ENCODE data around the gene HNRNPA1. TPM values are rescaled to one million over a fixed set of nuclear protein-coding genes. Genes with fewer than 3 reads are reported as not detected.
"Not testable (repeated sequence)": the region's sequence is repeated elsewhere in the genome, so short reads cannot be mapped to it uniquely, and the experiment has no call there.

Gene HNRNPA1
- total RNA-seq, 1 donor from 2014 or later, result 467 TPM

GRCh38 chr12:54270345-54270744 lies 10.2 kb upstream of the HNRNPA1 start:
- Histone ChIP-seq H3K4me3 (ENCODE audit: low read length in 3 of 3) (no peak overlapping the region), H3K27me3 (ENCODE audit: control insufficient read depth in 3 of 3, insufficient read depth in 3 of 3, low read length in 3 of 3) (no peaks in the 10 kb centered on the region), H3K9ac (ENCODE audit: low read depth in 1 of 3, low read length in 3 of 3) (no peak overlapping the region), H3K9me3 (ENCODE audit: control insufficient read depth in 3 of 3, low read length in 3 of 3) (no peaks in the 10 kb centered on the region), H3K4me1 (ENCODE audit: control insufficient read depth in 3 of 3, insufficient read depth in 3 of 3, low read length in 3 of 3) (peaks cover 6 to 15% (median 14%) of the 10 kb centered on the region in 3 donors), H3K27ac (ENCODE audit: low read depth, low read length) (no peak overlapping the region), H3K36me3 (ENCODE audit: control insufficient read depth in 3 of 3, insufficient read depth in 3 of 3, low read length in 3 of 3) (no peaks in the 10 kb centered on the region)

DNA sequence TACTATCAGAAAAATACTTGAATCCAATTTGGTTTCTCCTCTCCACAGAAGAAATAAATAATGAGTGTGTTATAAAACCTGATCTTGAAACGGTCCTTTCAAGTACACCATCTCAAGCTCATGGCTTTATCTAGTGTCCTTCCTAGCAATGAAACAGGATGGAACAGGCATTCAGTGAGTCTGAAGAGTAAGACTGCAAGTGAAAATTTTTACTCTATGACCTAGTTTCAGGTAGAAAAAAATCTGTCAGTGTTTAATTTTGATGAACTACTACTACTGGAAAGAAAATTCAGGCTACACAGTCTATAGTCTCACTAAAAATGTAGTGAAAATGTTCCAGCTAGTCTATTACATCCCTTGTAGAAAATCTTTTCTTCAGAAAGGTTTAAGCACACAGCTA lies 8.3 kb upstream of the HNRNPA1 start:
- Histone ChIP-seq H3K27ac (ENCODE audit: low read depth, low read length) (no peak overlapping the region), H3K9ac (ENCODE audit: low read depth in 1 of 3, low read length in 3 of 3) (no peak overlapping the region), H3K4me1 (ENCODE audit: control insufficient read depth in 3 of 3, insufficient read depth in 3 of 3, low read length in 3 of 3) (peaks cover 6 to 15% (median 14%) of the 10 kb centered on the region in 3 donors), H3K4me3 (ENCODE audit: low read length in 3 of 3) (no peak overlapping the region), H3K9me3 (ENCODE audit: control insufficient read depth in 3 of 3, low read length in 3 of 3) (no peaks in the 10 kb centered on the region), H3K36me3 (ENCODE audit: control insufficient read depth in 3 of 3, insufficient read depth in 3 of 3, low read length in 3 of 3) (no peaks in the 10 kb centered on the region), H3K27me3 (ENCODE audit: control insufficient read depth in 3 of 3, insufficient read depth in 3 of 3, low read length in 3 of 3) (no peaks in the 10 kb centered on the region)

- H3K27ac ChIP-seq (ENCODE audit: low read depth, low read length), result peak overlapping the region; percentile 23
These were observed 6.5 kb upstream of the HNRNPA1 start for GRCh38 chr12:54273981-54274380.

DNA sequence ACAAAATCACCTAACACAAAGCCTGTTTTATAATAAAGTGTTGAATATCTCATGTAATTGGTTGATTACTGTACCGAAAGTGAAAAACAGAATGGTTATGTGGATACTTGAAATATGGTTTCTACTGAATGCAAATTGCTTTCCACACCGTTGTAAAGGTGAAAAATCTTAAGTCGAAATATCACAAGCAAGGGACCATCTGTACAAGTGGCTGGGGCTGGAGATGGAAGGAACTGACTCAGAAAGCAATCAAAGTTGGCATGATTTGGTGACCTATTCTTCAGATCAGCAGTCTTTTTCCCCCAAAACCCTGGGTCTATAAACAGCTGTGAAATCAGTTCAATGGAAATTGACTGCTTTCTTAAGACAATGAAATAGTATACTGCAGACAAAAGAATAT lies 4.2 kb upstream of the HNRNPA1 start:
- Histone ChIP-seq H3K4me1 (ENCODE audit: control insufficient read depth in 3 of 3, insufficient read depth in 3 of 3, low read length in 3 of 3) (peaks cover 23 to 36% (median 30%) of the 10 kb centered on the region in 3 donors), H3K36me3 (ENCODE audit: control insufficient read depth in 3 of 3, insufficient read depth in 3 of 3, low read length in 3 of 3) (peaks cover 0 to 2% (median 0%) of the 10 kb centered on the region in 3 donors), H3K4me3 (ENCODE audit: low read length in 3 of 3) (no peak overlapping the region)

More at GRCh38 chr12:54273981-54274380, 6.5 kb upstream of the HNRNPA1 start:
- H3K9me3 ChIP-seq (ENCODE audit: control insufficient read depth in 3 of 3, low read length in 3 of 3), result no peaks in the 10 kb centered on the region
- H3K4me3 ChIP-seq (ENCODE audit: low read length in 3 of 3), result no peak overlapping the region
- no peaks in the 10 kb centered on the region for H3K27me3 ChIP-seq (ENCODE audit: control insufficient read depth in 3 of 3, insufficient read depth in 3 of 3, low read length in 3 of 3)
- peak overlapping the region in 2 of 3 donors; percentile 9 to 34 for H3K9ac ChIP-seq (ENCODE audit: low read depth in 1 of 3, low read length in 3 of 3)
- H3K36me3 ChIP-seq (ENCODE audit: control insufficient read depth in 3 of 3, insufficient read depth in 3 of 3, low read length in 3 of 3), result no peaks in the 10 kb centered on the region
- H3K4me1 ChIP-seq (ENCODE audit: control insufficient read depth in 3 of 3, insufficient read depth in 3 of 3, low read length in 3 of 3), result peaks cover 22 to 27% (median 25%) of the 10 kb centered on the region in 3 donors

GRCh38 chr12:54277823-54278276 lies 2.7 kb upstream of the HNRNPA1 start:
- H3K9me3 ChIP-seq (ENCODE audit: control insufficient read depth in 3 of 3, low read length in 3 of 3), result no peaks in the 10 kb centered on the region
- H3K4me1 ChIP-seq (ENCODE audit: control insufficient read depth in 3 of 3, insufficient read depth in 3 of 3, low read length in 3 of 3), result peaks cover 36 to 49% (median 44%) of the 10 kb centered on the region in 3 donors
- peak overlapping the region; percentile 97 for H3K27ac ChIP-seq (ENCODE audit: low read depth, low read length)
- no peaks in the 10 kb centered on the region for H3K27me3 ChIP-seq (ENCODE audit: control insufficient read depth in 3 of 3, insufficient read depth in 3 of 3, low read length in 3 of 3)
- peak overlapping the region in 1 of 3 donors; percentile 34 for H3K4me3 ChIP-seq (ENCODE audit: low read length in 3 of 3)
- peaks cover 10 to 17% (median 10%) of the 10 kb centered on the region in 3 donors for H3K36me3 ChIP-seq (ENCODE audit: control insufficient read depth in 3 of 3, insufficient read depth in 3 of 3, low read length in 3 of 3)
- peak overlapping the region; percentile 13 to 93 (median 36) for H3K9ac ChIP-seq (ENCODE audit: low read depth in 1 of 3, low read length in 3 of 3)

More for the DNA sequence above, 4.2 kb upstream of the HNRNPA1 start:
- Histone ChIP-seq H3K9me3 (ENCODE audit: control insufficient read depth in 3 of 3, low read length in 3 of 3) (no peaks in the 10 kb centered on the region), H3K27me3 (ENCODE audit: control insufficient read depth in 3 of 3, insufficient read depth in 3 of 3, low read length in 3 of 3) (no peaks in the 10 kb centered on the region), H3K9ac (ENCODE audit: low read depth in 1 of 3, low read length in 3 of 3) (no peak overlapping the region), H3K27ac (ENCODE audit: low read depth, low read length) (no peak overlapping the region)

- Histone ChIP-seq H3K27ac (ENCODE audit: low read depth, low read length) (peak overlapping the region; percentile 97), H3K36me3 (ENCODE audit: control insufficient read depth in 3 of 3, insufficient read depth in 3 of 3, low read length in 3 of 3) (peaks cover 23 to 30% (median 24%) of the 10 kb centered on the region in 3 donors), H3K27me3 (ENCODE audit: control insufficient read depth in 3 of 3, insufficient read depth in 3 of 3, low read length in 3 of 3) (no peaks in the 10 kb centered on the region), H3K9ac (ENCODE audit: low read depth in 1 of 3, low read length in 3 of 3) (peak overlapping the region; percentile 89 to 93 (median 91)), H3K4me1 (ENCODE audit: control insufficient read depth in 3 of 3, insufficient read depth in 3 of 3, low read length in 3 of 3) (peaks cover 44 to 50% (median 46%) of the 10 kb centered on the region in 3 donors), H3K4me3 (ENCODE audit: low read length in 3 of 3) (peak overlapping the region; percentile 86 to 96 (median 89)), H3K9me3 (ENCODE audit: control insufficient read depth in 3 of 3, low read length in 3 of 3) (no peaks in the 10 kb centered on the region)
These were observed 1.3 kb upstream of the HNRNPA1 start for GRCh38 chr12:54279227-54279631.

DNA sequence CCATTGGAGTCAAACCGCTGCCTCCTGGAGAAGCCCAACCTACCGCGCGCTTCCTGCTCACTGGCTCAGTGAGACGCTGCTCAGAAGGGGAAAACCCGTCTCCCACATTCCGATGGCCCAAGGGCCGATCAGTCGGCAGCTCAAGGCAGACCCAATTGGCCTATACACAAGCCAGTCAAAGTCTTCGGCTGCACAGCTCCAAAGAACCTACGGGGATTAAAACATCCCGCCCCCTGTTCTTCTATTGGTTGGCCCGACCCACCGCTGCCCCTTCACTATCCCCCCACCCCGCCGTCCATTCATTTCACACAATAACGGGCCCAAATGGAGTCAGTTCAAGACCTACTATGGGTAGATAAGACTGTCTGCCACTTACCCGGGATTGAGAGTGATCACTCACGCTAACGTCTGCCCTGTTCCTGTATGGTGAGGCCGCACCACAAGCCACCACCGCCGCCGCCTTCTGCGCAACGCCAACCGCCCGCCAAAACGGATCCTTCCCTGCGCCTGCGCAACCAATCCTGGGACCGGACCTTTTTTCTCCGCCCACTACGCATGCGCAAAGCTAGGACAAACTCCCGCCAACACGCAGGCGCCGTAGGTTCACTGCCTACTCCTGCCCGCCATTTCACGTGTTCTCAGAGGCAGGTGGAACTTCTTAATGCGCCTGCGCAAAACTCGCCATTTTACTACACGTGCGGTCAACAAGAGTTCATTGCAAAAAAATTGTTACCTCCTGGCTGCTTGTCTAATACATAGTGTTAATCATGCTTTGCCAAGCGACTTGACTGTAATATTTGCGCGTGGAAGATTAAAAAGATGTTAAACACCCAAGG lies 676 bp upstream of the HNRNPA1 start, which contains the start of gene CBX5:
CBX5 (minus strand) TSS at position 491 of the 836 bp plus-strand sequence. CDS start 22,472 bp downstream, outside the sequence.
- Histone ChIP-seq H3K4me1 (ENCODE audit: control insufficient read depth in 3 of 3, insufficient read depth in 3 of 3, low read length in 3 of 3) (peaks cover 48 to 52% (median 50%) of the 10 kb centered on the region in 3 donors), H3K9ac (ENCODE audit: low read depth in 1 of 3, low read length in 3 of 3) (peak within 1 kb of the TSS; percentile 89 to 99 (median 96)), H3K4me3 (ENCODE audit: low read length in 3 of 3) (peak within 1 kb of the TSS; percentile 89 to 97 (median 97)), H3K27me3 (ENCODE audit: control insufficient read depth in 3 of 3, insufficient read depth in 3 of 3, low read length in 3 of 3) (no peaks in the 10 kb centered on the region), H3K36me3 (ENCODE audit: control insufficient read depth in 3 of 3, insufficient read depth in 3 of 3, low read length in 3 of 3) (peaks cover 24 to 33% (median 27%) of the 10 kb centered on the region in 3 donors), H3K9me3 (ENCODE audit: control insufficient read depth in 3 of 3, low read length in 3 of 3) (no peaks in the 10 kb centered on the region), H3K27ac (ENCODE audit: low read depth, low read length) (peak within 1 kb of the TSS; percentile 97)

DNA sequence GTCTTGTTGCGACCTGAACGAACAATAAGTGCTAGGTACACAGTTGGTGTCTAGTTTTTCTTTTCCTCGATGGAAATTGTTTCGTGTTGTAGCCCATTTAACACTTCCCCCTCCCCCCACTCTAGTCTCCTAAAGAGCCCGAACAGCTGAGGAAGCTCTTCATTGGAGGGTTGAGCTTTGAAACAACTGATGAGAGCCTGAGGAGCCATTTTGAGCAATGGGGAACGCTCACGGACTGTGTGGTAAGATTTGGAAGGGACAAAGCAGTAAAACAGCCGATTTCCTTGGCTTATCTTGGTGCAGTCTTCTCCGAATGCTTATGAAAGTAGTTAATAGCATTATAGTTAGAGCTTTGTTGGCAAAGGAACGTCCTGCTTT lies 724 bp downstream of the HNRNPA1 start:
- Histone ChIP-seq H3K4me3 (ENCODE audit: low read length in 3 of 3) (peak overlapping the region; percentile 89 to 97 (median 97)), H3K9ac (ENCODE audit: low read depth in 1 of 3, low read length in 3 of 3) (peak overlapping the region; percentile 86 to 99 (median 96)), H3K36me3 (ENCODE audit: control insufficient read depth in 3 of 3, insufficient read depth in 3 of 3, low read length in 3 of 3) (peaks cover 27 to 44% (median 38%) of the 10 kb centered on the region in 3 donors), H3K27ac (ENCODE audit: low read depth, low read length) (peak overlapping the region; percentile 97), H3K4me1 (ENCODE audit: control insufficient read depth in 3 of 3, insufficient read depth in 3 of 3, low read length in 3 of 3) (peaks cover 59 to 65% (median 60%) of the 10 kb centered on the region in 3 donors)
- H3K27me3 ChIP-seq (ENCODE audit: control insufficient read depth in 3 of 3, insufficient read depth in 3 of 3, low read length in 3 of 3); H3K9me3 ChIP-seq (ENCODE audit: control insufficient read depth in 3 of 3, low read length in 3 of 3): not testable (repeated sequence)

DNA sequence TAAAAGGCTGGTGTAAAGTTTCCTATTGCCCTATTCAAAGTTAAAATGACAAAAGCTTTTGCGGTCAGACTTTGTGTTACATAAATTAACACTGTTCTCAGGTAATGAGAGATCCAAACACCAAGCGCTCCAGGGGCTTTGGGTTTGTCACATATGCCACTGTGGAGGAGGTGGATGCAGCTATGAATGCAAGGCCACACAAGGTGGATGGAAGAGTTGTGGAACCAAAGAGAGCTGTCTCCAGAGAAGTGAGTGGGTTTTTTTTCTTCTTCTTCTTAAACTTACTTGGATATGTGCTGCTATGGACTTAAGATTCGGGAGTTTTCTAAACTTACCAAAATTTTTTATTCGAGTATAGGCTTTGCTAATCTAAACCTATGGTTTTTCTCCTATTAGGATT lies 1.2 kb downstream of the HNRNPA1 start:
- Histone ChIP-seq H3K4me1 (ENCODE audit: control insufficient read depth in 3 of 3, insufficient read depth in 3 of 3, low read length in 3 of 3) (peaks cover 61 to 69% (median 65%) of the 10 kb centered on the region in 3 donors), H3K27ac (ENCODE audit: low read depth, low read length) (peak overlapping the region; percentile 97), H3K9ac (ENCODE audit: low read depth in 1 of 3, low read length in 3 of 3) (peak overlapping the region; percentile 86 to 99 (median 96)), H3K36me3 (ENCODE audit: control insufficient read depth in 3 of 3, insufficient read depth in 3 of 3, low read length in 3 of 3) (peaks cover 27 to 48% (median 41%) of the 10 kb centered on the region in 3 donors), H3K4me3 (ENCODE audit: low read length in 3 of 3) (peak overlapping the region; percentile 89 to 97 (median 97))
- not testable (repeated sequence) for H3K9me3 ChIP-seq (ENCODE audit: control insufficient read depth in 3 of 3, low read length in 3 of 3); H3K27me3 ChIP-seq (ENCODE audit: control insufficient read depth in 3 of 3, insufficient read depth in 3 of 3, low read length in 3 of 3)
